ENCODE data around the gene SPDYC.
"Not testable (repeated sequence)": the region's sequence is repeated elsewhere in the genome, so short reads cannot be mapped to it uniquely, and the experiment has no call there.

The SPDYC gene

GRCh38 chr11:65174571-65175010 lies 4.6 kb downstream of the SPDYC start:
- DNase-seq, result not testable (repeated sequence)

GRCh38 chr11:65180877-65181568 lies 11.0 kb downstream of the SPDYC start:
- peak; percentile 62 for DNase-seq

DNA sequence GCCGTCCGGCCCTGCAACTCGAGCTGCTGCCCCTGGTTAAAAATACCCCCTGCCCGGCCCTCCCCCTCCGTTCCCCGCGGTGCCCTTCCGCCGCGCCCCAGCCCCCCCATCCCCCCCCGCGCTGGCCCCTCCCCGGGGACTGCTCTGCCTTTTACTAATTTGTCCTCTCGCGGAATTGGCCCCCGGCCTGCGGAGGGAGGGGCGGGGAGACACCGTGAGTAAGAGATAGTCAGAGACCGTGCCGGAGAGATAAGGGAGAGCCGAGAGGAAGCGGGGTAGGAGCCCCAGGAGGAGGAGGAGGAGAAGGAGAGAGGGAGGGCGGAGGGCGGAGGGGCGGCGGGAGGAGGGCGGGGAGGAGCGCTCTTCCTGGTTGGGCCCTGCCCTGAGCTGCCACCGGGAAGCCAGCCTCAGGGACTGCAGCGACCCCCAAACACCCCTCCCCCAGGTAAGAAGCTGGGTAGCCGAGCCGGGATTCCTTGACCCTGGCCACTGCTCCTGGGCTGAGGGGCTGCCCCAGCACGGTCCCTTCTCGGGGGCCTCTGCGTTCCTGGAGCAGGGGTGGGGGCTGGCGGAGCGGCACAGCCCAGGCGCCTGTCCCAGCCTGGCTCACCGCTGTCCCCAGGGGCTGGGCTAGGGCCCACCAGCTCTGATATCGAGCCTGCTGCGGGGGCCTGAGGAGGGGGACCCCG lies 11.7 kb downstream of the SPDYC start, which contains the start of gene CAPN1:
TSS of gene CAPN1 (plus strand) at position 360 of the 689 bp plus-strand sequence. CDS start 774 bp downstream, outside the sequence.
- peak; percentile 53 for DNase-seq

DNA sequence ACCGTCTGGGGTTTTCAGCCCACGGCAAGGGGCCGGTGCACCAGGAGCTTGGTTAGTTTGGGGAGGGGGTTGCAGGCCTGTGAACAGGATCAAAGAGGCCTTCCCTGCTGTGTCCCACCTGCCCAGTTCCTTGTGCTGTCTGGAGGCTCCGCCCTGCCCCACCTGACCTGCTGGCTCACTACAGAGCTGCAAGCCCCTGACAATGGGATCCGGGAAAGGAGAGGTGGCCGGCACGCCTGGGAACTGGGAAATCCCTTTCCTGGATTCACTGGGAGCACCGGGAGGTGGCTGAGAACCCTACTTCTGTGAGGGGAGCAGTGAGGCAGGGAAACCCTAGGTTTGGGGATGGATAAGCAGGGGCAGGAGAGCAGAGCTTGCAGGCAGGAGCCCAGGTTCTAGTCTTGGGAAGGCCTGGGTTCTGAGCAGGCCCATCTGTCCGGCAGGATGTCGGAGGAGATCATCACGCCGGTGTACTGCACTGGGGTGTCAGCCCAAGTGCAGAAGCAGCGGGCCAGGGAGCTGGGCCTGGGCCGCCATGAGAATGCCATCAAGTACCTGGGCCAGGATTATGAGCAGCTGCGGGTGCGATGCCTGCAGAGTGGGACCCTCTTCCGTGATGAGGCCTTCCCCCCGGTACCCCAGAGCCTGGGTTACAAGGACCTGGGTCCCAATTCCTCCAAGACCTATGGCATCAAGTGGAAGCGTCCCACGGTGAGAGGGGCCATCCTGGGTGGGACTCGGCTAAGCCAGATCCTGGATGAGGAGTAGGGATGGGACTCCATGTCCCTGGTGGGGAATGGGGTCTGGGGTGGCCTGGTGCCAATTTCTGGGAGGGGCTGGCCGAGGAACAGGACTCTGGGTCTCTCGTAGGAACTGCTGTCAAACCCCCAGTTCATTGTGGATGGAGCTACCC lies 12.5 kb downstream of the SPDYC start:
- DNase-seq, result peak; percentile 22

DNA sequence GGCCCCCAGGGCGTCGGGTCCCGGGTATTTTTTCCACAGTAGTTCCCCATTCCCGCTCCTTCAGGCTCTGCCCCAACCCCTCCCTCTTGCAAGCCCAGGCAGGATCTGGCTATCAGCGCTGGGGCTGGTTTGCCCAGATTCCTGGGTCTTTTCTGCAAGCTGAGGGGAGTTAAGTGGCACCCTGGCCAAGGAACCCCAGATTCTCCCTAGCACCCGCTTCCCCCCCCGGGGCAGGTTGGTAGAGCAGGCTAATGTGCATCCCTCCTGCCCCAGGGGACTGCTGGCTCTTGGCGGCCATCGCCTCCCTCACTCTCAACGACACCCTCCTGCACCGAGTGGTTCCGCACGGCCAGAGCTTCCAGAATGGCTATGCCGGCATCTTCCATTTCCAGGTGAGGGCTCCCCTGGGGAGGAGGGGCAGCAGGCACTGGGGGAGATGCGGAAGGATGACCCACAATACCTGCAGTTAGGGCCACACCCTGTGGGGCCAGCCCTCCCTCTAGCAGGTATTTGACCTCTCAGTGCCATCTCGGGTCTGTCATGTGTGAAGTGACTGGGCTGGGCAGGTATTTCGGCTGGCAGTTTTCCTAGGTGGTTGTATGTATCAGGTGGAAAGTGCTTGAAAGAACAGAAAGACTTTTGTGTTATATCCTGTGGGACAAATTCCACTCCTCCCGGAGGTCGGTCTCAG lies 13.3 kb downstream of the SPDYC start:
- no peak for DNase-seq

DNA sequence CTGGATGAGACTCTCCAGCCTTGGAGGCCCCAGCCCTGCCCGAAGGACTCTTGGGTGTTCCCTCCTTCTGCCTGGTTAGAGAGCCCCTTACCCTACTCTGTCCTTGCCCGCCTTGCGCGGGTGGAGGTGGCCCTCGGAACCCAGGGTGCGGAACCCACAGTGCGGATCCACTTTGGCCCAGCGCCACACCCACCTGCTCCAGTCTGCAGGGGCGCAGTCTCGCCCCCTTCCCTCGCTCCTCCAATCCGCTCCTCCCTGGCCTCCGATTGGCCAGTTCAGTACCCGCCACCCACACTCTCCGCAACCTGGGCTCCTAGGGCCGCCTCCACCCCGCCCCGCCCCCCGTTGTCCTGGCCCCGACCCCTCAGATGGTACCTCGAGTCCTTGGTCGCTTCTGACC lies 14.1 kb downstream of the SPDYC start:
- DNase-seq, result no peak

GRCh38 chr11:65185171-65185570 lies 15.1 kb downstream of the SPDYC start:
- DNase-seq, result no peak

GRCh38 chr11:65185869-65186341 lies 15.9 kb downstream of the SPDYC start:
- DNase-seq, result no peak

GRCh38 chr11:65186701-65187100 lies 16.7 kb downstream of the SPDYC start:
- no peak for DNase-seq

DNA sequence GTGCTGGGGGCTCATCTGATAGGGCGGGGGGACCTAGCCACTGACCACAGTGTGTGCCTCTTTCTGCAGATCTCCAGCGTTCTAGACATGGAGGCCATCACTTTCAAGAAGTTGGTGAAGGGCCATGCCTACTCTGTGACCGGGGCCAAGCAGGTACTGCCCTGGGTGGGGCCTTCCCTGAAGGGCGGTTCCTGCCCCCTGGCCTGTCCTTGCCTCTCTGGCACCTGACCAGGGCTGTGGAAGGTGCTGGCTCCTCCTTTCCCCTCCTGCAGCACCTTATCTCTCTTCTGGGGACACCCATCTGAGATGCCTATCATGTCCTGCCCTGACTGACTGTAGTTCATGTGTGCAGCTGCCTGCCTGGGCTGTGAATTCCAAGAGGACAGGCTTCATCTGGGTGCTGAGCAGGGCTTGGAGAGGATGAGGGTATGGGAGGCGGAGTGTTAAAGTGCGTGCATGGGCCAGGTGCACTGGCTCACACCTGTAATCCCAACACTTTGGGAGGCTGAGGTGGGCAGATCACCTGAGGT lies 17.2 kb downstream of the SPDYC start:
- DNase-seq, result no peak

DNA sequence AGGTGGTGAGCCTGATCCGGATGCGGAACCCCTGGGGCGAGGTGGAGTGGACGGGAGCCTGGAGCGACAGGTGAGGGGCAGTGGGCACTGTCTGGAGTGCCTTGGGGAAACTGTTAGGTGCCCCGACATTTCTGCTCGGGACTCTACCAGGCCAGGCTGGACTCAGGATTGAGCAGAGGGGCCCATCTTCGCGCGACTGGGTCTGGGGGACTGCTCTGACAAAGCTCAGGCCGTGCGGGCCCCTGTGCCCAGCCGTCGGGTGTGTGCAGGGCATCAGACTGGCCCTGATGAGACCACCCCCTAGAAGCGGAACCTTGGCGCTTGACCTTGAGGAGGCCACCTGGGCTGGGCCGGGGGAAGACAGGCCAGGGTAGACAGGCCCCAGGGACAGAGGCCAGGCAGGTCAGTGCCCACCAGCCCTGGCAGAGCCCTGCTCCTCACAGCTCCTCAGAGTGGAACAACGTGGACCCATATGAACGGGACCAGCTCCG lies 18.0 kb downstream of the SPDYC start:
- no peak for DNase-seq

GRCh38 chr11:65188486-65188885 lies 18.5 kb downstream of the SPDYC start:
- DNase-seq, result no peak

DNA sequence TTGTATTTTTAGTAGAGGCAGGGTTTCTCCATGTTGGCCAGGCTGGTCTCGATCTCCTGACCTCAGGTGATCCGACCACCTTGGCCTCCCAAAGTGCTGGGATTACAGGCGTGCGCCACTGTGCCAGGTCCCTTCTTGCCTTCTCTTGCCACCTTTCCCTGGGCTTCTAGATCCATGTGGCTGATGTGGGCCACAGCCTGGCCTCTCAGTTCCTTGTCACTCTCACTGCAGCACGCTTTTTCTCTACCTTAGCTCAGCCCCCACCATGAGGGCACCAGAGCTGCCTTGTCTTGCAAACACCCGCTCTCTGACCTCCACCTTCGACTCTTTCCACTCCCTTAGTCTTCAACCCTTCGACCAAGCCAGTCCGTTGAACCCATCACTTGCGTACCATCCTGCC lies 19.2 kb downstream of the SPDYC start:
- no peak for DNase-seq

GRCh38 chr11:65194564-65194963 lies 24.5 kb downstream of the SPDYC start:
- DNase-seq, result no peak

GRCh38 chr11:65204143-65204542 lies 34.1 kb downstream of the SPDYC start:
- no peak for DNase-seq

DNA sequence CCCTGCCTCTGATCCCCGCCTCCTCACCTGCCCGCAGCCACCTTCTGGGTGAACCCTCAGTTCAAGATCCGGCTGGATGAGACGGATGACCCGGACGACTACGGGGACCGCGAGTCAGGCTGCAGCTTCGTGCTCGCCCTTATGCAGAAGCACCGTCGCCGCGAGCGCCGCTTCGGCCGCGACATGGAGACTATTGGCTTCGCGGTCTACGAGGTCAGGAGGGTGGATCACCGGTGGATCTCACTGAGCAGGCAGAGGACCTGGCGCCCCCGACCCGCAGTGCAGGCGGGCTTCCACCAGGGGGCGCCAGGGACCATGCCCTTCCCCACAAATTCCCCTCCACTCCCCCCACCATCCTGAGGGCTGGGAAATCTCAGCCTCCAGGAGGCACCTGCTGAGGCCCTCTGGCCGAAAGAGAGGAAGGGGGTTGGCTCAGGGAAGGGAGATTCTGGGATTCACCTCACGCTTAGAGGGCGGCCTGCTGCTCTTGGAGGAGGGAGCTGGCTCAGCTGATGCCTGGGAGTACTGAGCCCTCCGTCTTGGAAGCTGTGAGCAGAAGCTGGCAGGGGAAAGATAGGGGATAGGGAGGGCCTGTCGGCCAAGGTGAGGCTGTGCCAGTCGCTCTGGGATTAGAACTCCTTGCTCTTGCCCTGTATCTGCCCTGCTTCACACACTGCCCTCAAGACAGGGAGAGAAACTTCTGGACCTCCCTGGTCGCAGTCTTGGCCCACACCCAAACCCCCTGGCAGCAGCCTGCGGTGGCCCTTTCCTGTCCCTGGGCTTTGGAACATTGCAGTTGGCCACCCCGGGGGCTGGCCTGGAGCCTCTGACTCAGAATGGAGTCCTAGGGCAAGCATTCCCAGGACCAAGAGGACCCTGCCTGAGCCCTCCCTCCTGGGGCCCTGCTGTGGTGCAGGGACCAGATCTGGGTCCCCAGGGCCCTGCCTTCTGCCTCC lies 34.9 kb downstream of the SPDYC start:
- DNase-seq, result no peak

- no peak for DNase-seq
Measured at GRCh38 chr11:65205602-65205967, 35.6 kb downstream of the SPDYC start.

GRCh38 chr11:65206441-65206841 lies 36.4 kb downstream of the SPDYC start:
- DNase-seq, result no peak

DNA sequence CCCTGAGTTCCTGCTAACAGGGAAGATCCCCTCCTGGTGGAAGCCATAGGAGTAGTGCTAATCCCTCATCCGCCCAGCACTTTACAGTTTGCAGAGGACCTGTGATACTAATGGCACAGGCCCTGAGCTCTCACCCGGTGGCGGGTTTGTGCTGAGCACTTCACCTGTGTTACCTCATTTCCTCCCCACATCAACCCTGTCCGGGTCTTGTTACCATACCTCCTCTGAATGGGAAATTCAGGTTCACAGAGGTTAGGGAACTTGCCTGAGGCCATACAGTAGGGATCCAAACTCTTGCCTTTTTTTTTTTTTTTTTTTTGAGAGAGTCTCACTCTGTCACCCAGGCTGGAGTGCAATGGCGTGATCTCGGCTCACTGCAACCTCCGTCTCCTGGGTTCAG lies 36.9 kb downstream of the SPDYC start:
- DNase-seq, result no peak

DNA sequence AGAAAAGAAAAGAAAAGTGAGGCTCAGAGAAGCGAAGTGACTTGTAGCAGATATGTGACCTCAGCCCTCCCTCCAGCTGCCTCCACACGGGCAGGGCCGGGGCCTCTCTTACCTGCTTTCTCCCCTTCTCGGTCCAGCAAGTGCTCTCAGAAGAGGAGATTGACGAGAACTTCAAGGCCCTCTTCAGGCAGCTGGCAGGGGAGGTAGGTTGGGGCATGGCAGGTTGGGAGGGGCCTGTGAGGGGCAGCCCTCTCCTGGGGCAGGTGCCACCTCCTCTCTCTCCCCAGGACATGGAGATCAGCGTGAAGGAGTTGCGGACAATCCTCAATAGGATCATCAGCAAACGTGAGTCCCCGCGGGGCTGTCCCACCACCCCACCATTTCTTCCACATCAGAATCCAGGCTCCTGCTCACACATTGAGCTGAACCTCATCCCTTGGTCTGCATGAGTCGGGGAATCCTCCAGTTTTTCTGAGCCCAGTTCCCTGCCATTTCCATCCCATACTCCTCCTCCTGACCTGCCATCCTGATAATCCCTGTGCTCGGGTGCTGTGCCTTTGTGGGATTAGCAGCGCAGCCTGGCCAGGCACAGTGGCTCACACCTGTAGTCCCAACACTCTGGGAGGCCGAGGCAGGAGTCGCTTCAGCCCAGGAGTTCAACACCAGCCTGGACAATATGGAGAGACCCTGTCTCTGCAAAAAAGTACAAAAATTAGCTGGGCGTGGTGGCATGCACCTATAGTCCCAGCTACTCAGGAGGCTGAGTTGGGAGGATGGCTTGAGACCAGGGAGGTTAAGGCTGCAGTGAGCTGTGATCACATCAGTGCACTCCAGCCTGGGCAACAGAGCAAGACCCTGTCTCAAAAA lies 38.1 kb downstream of the SPDYC start:
- DNase-seq, result no peak
